DOHH2 (cell line): Measurements from ENCODE around the gene PLIN1.

Experiments used
- EZH2phosphoT487 ChIP-seq: fragments of 200-600 bp; sonication (generic); IDR thresholded peaks from 2 replicates; pipeline ENCODE4 v1.6.1; 2017; ENCODE audit warnings: borderline replicate concordance, mild to moderate bottlenecking, antibody characterized with exemption, low read length, moderate library complexity, mixed read lengths
- TF ChIP-seq, protein P1 (sequence below): fragments of 200-600 bp; sonication (generic); IDR thresholded peaks from one replicate; pipeline ENCODE4 v1.5.1; 2014; ENCODE audit warnings: antibody characterized with exemption, mild to moderate bottlenecking, low read depth, low read length; ENCODE audit not compliant: poor library complexity, severe bottlenecking

DNA sequence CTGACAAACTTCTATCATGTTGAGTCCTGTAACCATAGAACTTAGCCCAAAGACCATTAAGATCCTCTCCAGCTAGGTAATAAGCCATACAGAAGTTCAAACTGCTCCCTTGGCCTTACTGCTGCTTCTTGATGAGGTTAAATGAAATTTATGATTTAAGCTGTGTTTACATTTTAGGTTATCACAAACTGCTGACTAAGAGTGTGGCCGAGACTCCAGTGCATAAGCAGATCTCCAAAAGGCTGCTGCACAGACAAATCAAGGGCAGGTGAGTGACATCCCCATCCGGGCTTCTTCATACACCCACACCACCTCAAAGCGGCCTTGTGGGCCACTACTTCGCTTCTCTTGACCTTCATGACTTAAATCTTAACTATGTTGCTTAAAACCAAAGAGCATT, 62.9 kb downstream of the PLIN1 start:
- TF ChIP-seq, protein P1, sequence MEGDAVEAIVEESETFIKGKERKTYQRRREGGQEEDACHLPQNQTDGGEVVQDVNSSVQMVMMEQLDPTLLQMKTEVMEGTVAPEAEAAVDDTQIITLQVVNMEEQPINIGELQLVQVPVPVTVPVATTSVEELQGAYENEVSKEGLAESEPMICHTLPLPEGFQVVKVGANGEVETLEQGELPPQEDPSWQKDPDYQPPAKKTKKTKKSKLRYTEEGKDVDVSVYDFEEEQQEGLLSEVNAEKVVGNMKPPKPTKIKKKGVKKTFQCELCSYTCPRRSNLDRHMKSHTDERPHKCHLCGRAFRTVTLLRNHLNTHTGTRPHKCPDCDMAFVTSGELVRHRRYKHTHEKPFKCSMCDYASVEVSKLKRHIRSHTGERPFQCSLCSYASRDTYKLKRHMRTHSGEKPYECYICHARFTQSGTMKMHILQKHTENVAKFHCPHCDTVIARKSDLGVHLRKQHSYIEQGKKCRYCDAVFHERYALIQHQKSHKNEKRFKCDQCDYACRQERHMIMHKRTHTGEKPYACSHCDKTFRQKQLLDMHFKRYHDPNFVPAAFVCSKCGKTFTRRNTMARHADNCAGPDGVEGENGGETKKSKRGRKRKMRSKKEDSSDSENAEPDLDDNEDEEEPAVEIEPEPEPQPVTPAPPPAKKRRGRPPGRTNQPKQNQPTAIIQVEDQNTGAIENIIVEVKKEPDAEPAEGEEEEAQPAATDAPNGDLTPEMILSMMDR, result no peak
- no peak for TF ChIP-seq EZH2phosphoT487
